Measurements from ENCODE around the gene TBC1D4.
"Not testable (repeated sequence)": the region's sequence is repeated elsewhere in the genome, so short reads cannot be mapped to it uniquely, and the experiment has no call there.

The TBC1D4 gene

DNA sequence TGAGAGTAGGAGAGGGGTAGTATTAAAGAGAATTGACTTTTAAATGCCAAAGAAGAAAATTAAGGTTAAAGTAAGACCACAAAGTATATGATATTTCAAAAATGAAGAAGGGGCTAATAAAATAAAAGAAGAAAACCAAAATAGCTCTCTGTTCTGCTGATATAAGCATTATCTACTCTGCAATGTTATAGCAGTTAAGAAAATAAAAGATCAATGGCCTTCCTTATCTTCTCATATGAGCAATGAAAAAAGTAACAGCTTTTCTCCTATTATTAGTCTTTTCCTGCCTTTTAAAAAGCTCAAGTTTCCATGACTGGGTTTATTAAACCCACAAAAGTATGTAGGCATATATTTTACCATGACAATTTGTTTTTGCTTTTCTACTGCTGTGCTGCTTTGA is 126.4 kb downstream of the TBC1D4 start:
- DNase-seq = no peak

DNA sequence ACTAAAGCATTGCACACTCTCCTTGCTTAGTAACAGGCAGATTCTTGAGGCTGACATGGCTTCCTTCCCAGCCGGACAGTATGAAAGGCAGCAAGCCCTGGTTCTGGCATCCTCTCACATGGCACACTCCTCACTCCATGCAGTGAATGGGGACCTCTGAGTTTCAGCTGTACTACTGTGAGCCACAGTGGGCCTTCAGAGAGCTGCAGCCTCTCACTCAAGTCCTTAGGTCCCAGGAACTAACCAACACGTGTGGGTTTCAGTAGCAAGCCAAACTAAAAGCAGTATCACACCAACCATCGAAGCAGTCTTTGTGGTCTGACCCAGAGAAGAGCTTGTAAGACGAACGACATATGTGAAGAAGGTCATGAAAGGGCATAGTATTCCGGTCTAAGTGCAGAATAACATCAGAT is 128.2 kb downstream of the TBC1D4 start:
- DNase-seq = no peak

DNA sequence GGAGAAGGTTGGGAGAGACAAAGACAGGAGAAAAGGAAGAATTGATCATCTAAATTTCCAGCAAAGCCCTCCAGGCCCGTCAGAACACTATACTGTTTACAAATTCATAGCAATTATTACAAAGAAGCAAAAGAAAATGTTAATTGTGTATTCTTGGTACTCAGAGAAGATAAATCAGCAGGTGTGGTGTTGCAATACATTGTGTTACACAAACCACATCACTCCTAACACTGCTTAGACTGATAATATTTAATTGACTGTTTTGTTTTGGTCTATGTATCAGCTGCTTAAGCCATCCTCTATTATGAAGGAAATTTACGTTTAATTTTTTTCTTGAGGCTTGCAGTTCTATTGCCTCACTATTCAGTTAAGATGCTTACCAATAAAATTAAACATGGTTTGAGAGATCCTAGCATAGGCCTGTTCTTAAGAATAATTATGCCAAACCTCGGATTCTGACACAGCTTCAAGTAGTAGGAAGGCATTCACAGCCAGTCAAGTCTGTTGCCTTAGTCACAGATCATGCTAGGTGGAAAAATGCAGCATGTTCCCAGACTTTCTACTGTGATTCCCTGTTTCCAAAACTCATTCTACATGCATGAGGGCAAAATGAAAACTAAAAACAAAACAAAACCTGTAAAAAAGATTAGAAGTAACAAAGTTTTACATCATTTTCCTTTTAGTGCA is 129.2 kb downstream of the TBC1D4 start:
- no peak for DNase-seq

GRCh38 chr13:75351538-75351937 is 130.4 kb downstream of the TBC1D4 start:
- DNase-seq = not testable (repeated sequence)

- DNase-seq = no peak
Measured at GRCh38 chr13:75347925-75348324, 134.0 kb downstream of the TBC1D4 start.

DNA sequence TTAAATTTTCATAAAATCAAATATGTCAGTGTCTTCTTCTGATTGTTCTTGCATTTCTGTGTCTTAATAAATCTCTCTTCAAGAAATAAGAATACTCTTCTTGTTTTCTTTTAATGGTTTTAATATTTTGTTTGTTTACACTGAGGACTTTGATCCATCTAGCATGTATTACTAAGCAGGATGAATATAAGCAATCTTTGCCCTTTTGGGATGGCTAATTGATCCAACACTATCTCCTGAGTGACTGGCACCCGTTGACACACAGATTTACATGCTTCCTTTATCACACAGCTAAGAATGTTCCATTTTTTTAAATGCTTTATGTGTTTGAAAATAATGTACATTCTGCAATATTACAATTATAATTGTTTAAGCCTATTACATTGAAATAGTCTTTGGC is 134.5 kb downstream of the TBC1D4 start:
- DNase-seq = no peak

GRCh38 chr13:75345193-75345592 is 136.8 kb downstream of the TBC1D4 start:
- no peak for DNase-seq

DNA sequence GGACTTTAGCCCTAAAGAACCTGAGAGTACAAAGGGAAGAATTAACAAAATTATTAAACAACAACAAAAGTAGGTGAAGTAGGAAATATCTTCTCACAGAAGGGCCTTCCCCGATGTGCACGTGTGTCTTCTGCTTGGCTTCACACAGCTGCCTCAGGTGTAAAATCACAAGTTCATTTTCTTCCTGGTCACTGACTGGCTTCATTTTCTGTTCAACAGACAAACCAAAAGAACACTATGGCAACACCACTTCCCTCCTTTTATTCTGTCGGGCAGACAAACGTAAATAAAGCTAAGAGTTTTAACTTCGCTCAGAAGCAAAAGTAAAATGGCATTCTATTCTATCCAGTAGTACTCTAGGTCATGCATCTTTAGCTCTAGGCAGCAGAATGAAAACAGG is 140.9 kb downstream of the TBC1D4 start:
- no peak for DNase-seq

- DNase-seq = no peak
Measured at GRCh38 chr13:75339635-75340374, 142.2 kb downstream of the TBC1D4 start.

DNA sequence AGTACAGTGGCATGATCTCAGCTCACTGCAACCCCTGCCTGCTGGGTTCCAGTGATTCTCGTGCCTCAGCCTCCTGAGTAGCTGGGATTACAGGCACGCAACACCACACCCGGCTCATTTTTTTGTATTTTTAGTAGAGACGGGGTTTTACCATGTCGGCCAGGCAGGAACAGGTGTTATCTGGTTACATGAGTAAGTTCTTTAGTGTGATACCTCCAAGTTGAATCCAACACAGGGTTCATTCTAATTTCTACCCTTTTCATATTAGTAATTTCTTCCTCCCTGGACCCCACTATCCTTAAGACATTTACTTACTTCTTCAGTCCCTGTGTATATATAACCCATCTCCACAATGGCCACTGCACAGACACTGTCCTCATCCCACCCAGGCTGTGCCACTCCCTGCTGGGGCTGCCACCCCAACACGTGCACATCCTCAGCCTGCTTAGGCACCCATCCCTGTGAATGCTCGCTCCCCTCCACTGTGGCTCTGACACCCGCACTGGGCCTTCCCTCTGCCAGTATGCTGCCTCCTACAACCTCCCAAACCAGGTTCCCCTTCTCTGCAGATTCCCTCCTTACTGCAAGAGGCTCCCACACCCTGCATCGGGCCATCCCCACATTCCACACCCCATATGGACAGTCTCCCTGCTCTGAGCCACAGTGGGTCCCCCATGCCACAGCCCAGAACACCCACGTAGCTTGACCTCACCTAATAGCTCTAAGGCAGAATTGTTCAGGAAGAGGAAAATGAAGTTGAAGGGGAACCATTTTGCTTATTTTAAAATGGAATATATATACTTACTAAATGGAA is 147.1 kb downstream of the TBC1D4 start:
- DNase-seq = no peak

GRCh38 chr13:75333103-75333502 is 148.9 kb downstream of the TBC1D4 start:
- DNase-seq = no peak

DNA sequence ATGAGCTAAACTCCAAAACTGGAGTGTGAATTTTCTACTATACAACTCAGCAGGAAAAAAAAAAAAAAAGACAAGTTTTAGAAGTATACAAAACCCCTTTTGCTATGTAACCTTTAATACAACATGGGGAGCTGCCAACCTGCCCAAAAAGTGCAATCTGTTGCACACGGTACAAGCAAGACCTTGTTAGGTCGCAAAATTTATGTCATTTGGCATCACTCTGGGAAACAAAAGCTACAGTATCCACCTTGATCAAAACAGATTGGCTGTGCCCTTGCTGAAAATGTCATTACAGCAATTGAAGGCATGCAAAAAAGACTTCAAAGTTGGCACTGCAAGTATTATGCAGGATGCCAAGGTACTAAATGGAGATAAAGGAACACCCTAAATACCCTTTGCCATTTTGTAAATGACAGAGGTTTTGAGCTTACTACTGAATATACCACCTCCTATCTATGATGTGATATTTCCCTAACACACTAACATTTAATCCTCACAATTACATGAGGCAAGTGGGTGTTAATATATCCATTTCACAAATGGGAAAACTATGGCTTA is 150.1 kb downstream of the TBC1D4 start:
- DNase-seq = no peak

DNA sequence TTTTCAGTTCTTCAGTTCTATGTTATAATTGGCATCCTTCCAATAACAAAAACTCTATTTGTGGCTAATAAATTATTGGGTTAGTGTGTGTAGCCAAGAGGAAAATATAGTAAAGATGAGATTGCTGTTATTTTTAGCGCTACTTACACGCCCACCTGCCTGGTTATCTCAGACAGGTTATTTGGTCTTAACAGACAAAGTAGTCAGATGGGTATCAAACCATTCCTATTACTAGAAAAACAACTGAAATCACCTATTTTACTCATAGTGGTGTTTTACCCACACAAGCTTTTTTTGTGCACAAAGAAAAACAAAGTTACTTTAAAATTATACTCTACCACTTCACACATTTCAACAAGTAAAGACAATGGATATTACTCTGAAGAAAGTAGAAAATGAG is 151.2 kb downstream of the TBC1D4 start:
- DNase-seq = no peak

DNA sequence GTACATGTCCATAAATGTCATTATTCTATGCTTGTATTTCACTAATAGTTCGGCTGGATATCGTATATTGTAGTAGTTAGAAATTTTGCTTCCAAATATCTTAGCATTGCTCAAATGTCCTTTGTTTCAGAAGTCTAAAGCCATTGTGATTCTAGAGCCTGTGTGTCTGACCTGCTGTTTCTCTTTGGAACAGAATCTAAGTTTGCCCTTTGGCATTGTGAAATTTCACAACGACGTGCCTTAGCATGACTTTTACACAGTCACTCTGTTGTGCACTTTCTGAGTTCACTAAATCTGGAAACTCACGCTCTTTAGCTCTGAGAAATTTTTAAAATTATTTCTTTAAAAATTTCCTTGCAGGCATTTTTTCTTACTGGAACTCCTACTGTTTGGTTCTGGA is 152.2 kb downstream of the TBC1D4 start:
- no peak for DNase-seq

- DNase-seq = no peak
Measured at GRCh38 chr13:75329097-75329496, 152.9 kb downstream of the TBC1D4 start.

DNA sequence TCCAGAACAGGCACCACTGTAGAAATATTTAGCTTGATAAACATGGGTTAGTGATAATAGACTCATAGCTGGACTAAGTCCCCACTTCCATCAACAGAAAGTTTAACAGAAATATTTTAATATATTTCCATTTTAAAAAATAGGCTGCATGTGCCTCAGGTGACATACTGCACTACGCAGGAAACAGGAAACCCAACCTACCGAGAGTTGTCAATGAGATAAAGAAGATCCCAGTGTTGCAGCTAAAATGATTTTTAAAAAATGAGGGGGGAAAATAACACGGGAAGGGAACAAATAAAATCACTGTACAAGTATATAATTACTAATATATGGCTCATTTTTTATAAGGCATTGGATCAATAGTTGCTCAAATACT is 154.8 kb downstream of the TBC1D4 start:
- DNase-seq = no peak

- peak; percentile 81 for DNase-seq
Measured at GRCh38 chr13:75326173-75327134, 155.5 kb downstream of the TBC1D4 start.

GRCh38 chr13:75325711-75326110 is 156.3 kb downstream of the TBC1D4 start:
- DNase-seq = no peak

DNA sequence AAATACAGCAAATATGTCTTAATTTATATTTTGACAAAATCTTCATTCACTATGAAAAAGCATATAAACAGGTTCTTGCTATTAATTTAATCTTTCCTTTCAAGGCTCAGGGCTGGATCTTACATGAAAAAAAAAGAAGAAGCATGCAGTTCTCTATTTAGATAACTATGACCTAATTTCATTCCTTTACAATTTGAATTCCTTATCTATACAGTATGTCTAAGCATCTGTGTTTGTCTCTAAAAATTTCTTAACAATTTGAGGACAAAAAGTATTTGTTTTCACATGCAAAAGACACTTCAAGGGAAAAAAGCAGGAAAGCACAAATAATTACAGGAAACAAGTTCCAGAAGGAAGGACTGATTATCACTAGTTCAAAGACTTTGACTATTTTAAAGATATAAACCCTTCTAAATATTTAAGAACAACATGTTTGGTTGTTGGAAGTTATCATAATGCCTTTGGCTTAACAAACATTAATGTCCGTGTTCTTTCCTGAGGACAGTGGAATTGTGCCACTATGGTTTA is 157.5 kb downstream of the TBC1D4 start:
- no peak for DNase-seq

GRCh38 chr13:75321084-75321483 is 160.9 kb downstream of the TBC1D4 start:
- peak; percentile 62 for DNase-seq

DNA sequence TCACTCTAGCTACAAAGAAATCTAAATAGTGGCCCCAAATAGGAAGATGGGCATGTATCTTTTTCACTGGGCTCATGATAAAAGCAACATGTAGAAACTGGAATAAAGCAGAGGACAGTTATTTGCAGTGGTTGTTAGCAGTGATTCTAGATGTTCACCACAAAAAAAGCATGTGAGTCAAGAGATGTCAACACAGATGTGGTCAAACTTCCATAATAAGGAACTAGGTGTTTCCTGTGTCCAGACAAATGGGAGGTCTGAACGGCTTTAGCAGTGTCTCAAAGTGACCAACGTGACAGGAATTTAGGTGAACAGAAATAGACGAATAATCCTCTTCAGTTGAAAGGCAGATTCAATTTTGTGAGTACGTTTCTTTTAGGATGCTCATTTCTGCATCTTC is 162.7 kb downstream of the TBC1D4 start:
- DNase-seq = peak; percentile 13

Data from activated CD4-positive, alpha-beta T cell treated with anti-CD3 and anti-CD28 coated beads, Interleukin-2, Interleukin-6, amounts not matched to agents 100 ng/mL and 50 ng/mL, durations not matched to agents 16 hours and 8 hours (primary cell).